ENCODE measurements around the gene UGT2B28.
"Not testable (repeated sequence)": the region's sequence is repeated elsewhere in the genome, so short reads cannot be mapped to it uniquely, and the experiment has no call there.

Gene UGT2B28

DNA sequence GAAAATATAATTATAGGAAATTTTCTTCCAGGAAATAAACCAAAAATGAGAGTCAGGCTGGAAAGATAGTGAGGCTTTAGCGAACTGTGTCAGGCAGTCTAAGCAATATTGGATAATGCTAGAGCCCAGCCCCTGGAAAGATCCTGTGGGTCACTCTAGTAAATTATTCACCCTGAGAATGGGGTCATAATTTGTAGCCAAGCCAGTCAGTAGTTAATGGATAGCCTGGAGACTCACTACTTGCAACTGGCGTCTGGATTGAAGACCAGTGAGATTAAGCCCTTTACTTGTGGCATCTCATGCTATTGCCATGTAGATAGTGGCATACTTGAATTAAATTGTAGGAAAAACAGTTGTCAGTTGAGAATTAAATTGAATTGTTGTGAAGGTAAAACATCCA, 51.0 kb downstream of the UGT2B28 start:
- H3K4me3 ChIP-seq (ENCODE audit: low read depth, low read length); DNase-seq (ENCODE audit: low read depth): not testable (repeated sequence)

GRCh38 chr4:69335485-69335884, 55.2 kb downstream of the UGT2B28 start:
- H3K4me3 ChIP-seq (ENCODE audit: low read depth, low read length); DNase-seq (ENCODE audit: low read depth): not testable (repeated sequence)

DNA sequence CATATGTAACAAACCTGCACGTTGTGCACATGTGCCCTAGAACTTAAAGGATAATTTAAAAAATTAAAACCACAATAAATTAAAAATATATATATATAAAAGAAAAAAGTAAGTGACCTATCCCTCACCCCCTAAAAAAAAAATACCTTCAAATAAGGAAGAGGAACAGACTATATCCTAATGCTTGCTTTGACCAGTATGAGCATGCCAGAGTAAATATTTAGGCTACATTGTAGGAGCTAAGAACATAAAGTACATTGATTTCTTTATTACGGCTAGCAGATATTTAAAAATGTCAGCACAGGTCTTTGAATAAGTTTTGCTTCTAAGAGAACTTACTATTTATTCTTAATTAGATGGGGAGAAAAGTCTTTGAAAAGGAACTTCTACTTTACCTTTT, 62.8 kb downstream of the UGT2B28 start:
- DNase-seq (ENCODE audit: low read depth); H3K4me3 ChIP-seq (ENCODE audit: low read depth, low read length): not testable (repeated sequence)

GRCh38 chr4:69343558-69344420, 63.5 kb downstream of the UGT2B28 start:
- H3K4me3 ChIP-seq (ENCODE audit: low read depth, low read length); DNase-seq (ENCODE audit: low read depth): not testable (repeated sequence)
